Nephron progenitor cell (in vitro differentiated cells): ENCODE data around the gene NES.
A peak's percentile ranks its signal among the peaks of the same experiment; 100 is the strongest.

Experiments
- DNase-seq: peaks from one replicate; pipeline ENCODE4 v3.0.0; 2021
- H3K27ac Mint-ChIP-seq: 2 replicates; pipeline ENCODE4 v1.8.0; 2021; ENCODE audit warnings: mild to moderate bottlenecking, moderate library complexity, mixed read lengths
- H3K27me3 Mint-ChIP-seq: 2 replicates; pipeline ENCODE4 v1.8.0; 2021; ENCODE audit warnings: mild to moderate bottlenecking, low read depth, mixed read lengths; ENCODE audit not compliant: poor library complexity
- H3K36me3 Mint-ChIP-seq: 2 replicates; pipeline ENCODE4 v1.8.0; 2021; ENCODE audit warnings: low read depth, mixed read lengths
- H3K4me1 Mint-ChIP-seq: 2 replicates; pipeline ENCODE4 v1.8.0; 2021; ENCODE audit warnings: mixed read lengths
- H3K4me3 Mint-ChIP-seq: 2 replicates; pipeline ENCODE4 v1.8.0; 2021; ENCODE audit warnings: mild to moderate bottlenecking, moderate library complexity, mixed read lengths
- H3K9me3 Mint-ChIP-seq: 2 replicates; pipeline ENCODE4 v1.8.0; 2021; ENCODE audit warnings: mild to moderate bottlenecking, moderate library complexity, mixed read lengths
- CTCF ChIP-seq: fragments of 200-600 bp; sonication (generic); IDR thresholded peaks from 2 replicates; pipeline ENCODE4 v1.5.0; 2021; ENCODE audit warnings: antibody characterized with exemption

NES gene

GRCh38 chr1:156645666-156646065 is 31.5 kb downstream of the NES start:
- Mint-ChIP-seq H3K27me3 (peaks cover 95% of the 10 kb centered on the region), H3K9me3 (no peaks in the 10 kb centered on the region), H3K36me3 (no peaks in the 10 kb centered on the region), H3K27ac (no peak overlapping the region), H3K4me1 (peaks cover 18% of the 10 kb centered on the region), H3K4me3 (no peak overlapping the region)
- no peak for DNase-seq
- TF ChIP-seq CTCF = no peak

- Mint-ChIP-seq H3K9me3 (no peaks in the 10 kb centered on the region), H3K36me3 (no peaks in the 10 kb centered on the region), H3K27me3 (peaks cover 95% of the 10 kb centered on the region), H3K4me1 (peaks cover 21% of the 10 kb centered on the region), H3K4me3 (no peak overlapping the region), H3K27ac (no peak overlapping the region)
- no peak for TF ChIP-seq CTCF
- DNase-seq = no peak
Measured at GRCh38 chr1:156645056-156645455, 32.2 kb downstream of the NES start.

- no peak for DNase-seq
- no peak for TF ChIP-seq CTCF
- Mint-ChIP-seq H3K9me3 (no peaks in the 10 kb centered on the region), H3K36me3 (no peaks in the 10 kb centered on the region), H3K27ac (no peak overlapping the region), H3K27me3 (peaks cover 95% of the 10 kb centered on the region), H3K4me1 (peaks cover 25% of the 10 kb centered on the region), H3K4me3 (no peak overlapping the region)
Measured at GRCh38 chr1:156644640-156645039, 32.6 kb downstream of the NES start.

- Mint-ChIP-seq H3K27me3 (peaks cover 95% of the 10 kb centered on the region), H3K27ac (no peak overlapping the region), H3K4me1 (peaks cover 30% of the 10 kb centered on the region), H3K36me3 (no peaks in the 10 kb centered on the region), H3K4me3 (no peak overlapping the region), H3K9me3 (no peaks in the 10 kb centered on the region)
- no peak for DNase-seq
- TF ChIP-seq CTCF = no peak
Measured at GRCh38 chr1:156644146-156644545, 33.1 kb downstream of the NES start.

- Mint-ChIP-seq H3K27ac (no peak overlapping the region), H3K4me3 (no peak overlapping the region), H3K4me1 (peaks cover 34% of the 10 kb centered on the region), H3K36me3 (no peaks in the 10 kb centered on the region), H3K9me3 (no peaks in the 10 kb centered on the region), H3K27me3 (peaks cover 95% of the 10 kb centered on the region)
- no peak for TF ChIP-seq CTCF
- no peak for DNase-seq
Measured at GRCh38 chr1:156643778-156644092, 33.5 kb downstream of the NES start.

- DNase-seq = no peak
- no peak overlapping the region for H3K27ac Mint-ChIP-seq
- peak overlapping the region; percentile 81 for H3K4me3 Mint-ChIP-seq
- peaks cover 40% of the 10 kb centered on the region for H3K4me1 Mint-ChIP-seq
- peaks cover 95% of the 10 kb centered on the region for H3K27me3 Mint-ChIP-seq
- no peaks in the 10 kb centered on the region for H3K36me3 Mint-ChIP-seq
- TF ChIP-seq CTCF = no peak
- no peaks in the 10 kb centered on the region for H3K9me3 Mint-ChIP-seq
Measured at GRCh38 chr1:156643049-156643777, 34.0 kb downstream of the NES start.
